Measurements from ENCODE around the gene PABPN1. TPM values are rescaled to one million over a fixed set of nuclear protein-coding genes. Genes with fewer than 3 reads are reported as not detected.

PABPN1 gene
- total RNA-seq, 1 donor from 2014 or later: 134 TPM

DNA sequence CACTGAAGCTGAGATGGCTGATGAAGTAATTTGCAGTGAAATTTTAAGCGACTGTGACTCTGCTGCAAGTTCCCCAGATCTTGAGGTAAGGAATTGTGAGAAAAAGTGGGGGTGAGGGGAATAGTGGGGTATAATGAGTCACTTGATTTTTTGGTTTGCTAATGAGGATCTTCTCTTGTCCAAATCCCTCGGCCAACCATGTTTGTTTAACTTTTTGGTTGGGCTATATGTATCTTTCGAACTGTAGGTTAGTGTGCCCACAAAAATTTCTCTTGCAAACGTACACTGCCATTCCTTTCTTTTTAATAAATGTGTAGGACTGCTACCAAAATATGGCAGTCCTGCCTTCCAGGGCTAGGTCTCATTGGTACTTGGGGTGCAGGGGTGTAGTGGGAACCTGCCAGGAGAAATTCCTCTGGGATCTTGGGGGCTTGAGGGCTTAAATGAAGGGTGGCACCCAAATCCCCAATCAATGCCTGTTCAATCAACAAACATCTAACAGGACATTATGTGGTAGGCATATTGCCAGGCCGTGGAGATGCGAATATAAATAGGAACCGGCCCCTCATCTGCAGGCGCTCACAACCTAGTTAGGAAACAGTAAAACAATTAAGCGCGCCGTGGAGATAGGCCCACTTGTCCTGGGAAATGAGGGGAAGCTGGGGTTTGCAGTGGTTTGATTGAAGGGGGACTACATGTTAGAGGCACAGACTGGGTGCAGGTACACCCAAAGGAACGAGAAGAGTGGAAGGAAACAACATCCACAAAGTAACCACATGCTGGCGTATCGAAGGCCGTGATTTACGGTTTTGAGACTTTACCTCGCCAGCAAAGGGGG is 1.3 kb upstream of the PABPN1 start:
- no peak for DNase-seq (ENCODE audit: low read depth)
- H3K36me3 ChIP-seq (ENCODE audit: control insufficient read depth, insufficient read depth, low read length): peaks cover 12% of the 10 kb centered on the region
- no peak for TF ChIP-seq CTCF (IDR thresholded peaks at IDR 0.05; ENCODE audit: insufficient read depth, low read length, severe bottlenecking)
- no peaks in the 10 kb centered on the region for H3K27me3 ChIP-seq (ENCODE audit: control insufficient read depth, insufficient read depth, low read length)
- no peak overlapping the region for H3K4me3 ChIP-seq (ENCODE audit: low read depth, low read length)
- FAIRE-seq: no peak

- peak overlapping the region; percentile 74 for H3K4me3 ChIP-seq (ENCODE audit: low read depth, low read length)
- DNase-seq (ENCODE audit: low read depth): peak; percentile 60
- FAIRE-seq: no peak
- peaks cover 12% of the 10 kb centered on the region for H3K36me3 ChIP-seq (ENCODE audit: control insufficient read depth, insufficient read depth, low read length)
- TF ChIP-seq CTCF (IDR thresholded peaks at IDR 0.05; ENCODE audit: insufficient read depth, low read length, severe bottlenecking): no peak
- H3K27me3 ChIP-seq (ENCODE audit: control insufficient read depth, insufficient read depth, low read length): no peaks in the 10 kb centered on the region
Observed at GRCh38 chr14:23321572-23322547, 603 bp downstream of the PABPN1 start.

- no peak for DNase-seq (ENCODE audit: low read depth)
- H3K4me3 ChIP-seq (ENCODE audit: low read depth, low read length): peak overlapping the region; percentile 74
Observed at GRCh38 chr14:23322568-23323517, 1.6 kb downstream of the PABPN1 start.

GRCh38 chr14:23323838-23324454 is 2.7 kb downstream of the PABPN1 start:
- Histone ChIP-seq H3K36me3 (ENCODE audit: control insufficient read depth, insufficient read depth, low read length) (peaks cover 12% of the 10 kb centered on the region), H3K27me3 (ENCODE audit: control insufficient read depth, insufficient read depth, low read length) (no peaks in the 10 kb centered on the region), H3K4me3 (ENCODE audit: low read depth, low read length) (no peak overlapping the region)
- TF ChIP-seq CTCF (IDR thresholded peaks at IDR 0.05; ENCODE audit: insufficient read depth, low read length, severe bottlenecking): no peak
- DNase-seq (ENCODE audit: low read depth) (no peak), FAIRE-seq (no peak)

More at GRCh38 chr14:23322568-23323517, 1.6 kb downstream of the PABPN1 start:
- FAIRE-seq: no peak
- Histone ChIP-seq H3K27me3 (ENCODE audit: control insufficient read depth, insufficient read depth, low read length) (no peaks in the 10 kb centered on the region), H3K36me3 (ENCODE audit: control insufficient read depth, insufficient read depth, low read length) (peaks cover 12% of the 10 kb centered on the region)
- no peak for TF ChIP-seq CTCF (IDR thresholded peaks at IDR 0.05; ENCODE audit: insufficient read depth, low read length, severe bottlenecking)

GRCh38 chr14:23324455-23324846 is 3.2 kb downstream of the PABPN1 start:
- Histone ChIP-seq H3K27me3 (ENCODE audit: control insufficient read depth, insufficient read depth, low read length) (no peaks in the 10 kb centered on the region), H3K4me3 (ENCODE audit: low read depth, low read length) (no peak overlapping the region), H3K36me3 (ENCODE audit: control insufficient read depth, insufficient read depth, low read length) (peaks cover 12% of the 10 kb centered on the region)
- FAIRE-seq: no peak
- DNase-seq (ENCODE audit: low read depth): no peak
- TF ChIP-seq CTCF (IDR thresholded peaks at IDR 0.05; ENCODE audit: insufficient read depth, low read length, severe bottlenecking): no peak

Data from bronchial epithelial cell (primary cell).